GM23248 (cell line): ENCODE measurements around the gene TMOD3.

Experiments
- EZH2 ChIP-seq: fragments of 200-600 bp; sonication (generic); IDR thresholded peaks from 2 replicates; pipeline ENCODE4 v1.6.1; 2018; ENCODE audit warnings: antibody characterized with exemption, mild to moderate bottlenecking; ENCODE audit not compliant: insufficient read depth, poor library complexity, severe bottlenecking
- EZH2phosphoT487 ChIP-seq: fragments of 200-600 bp; sonication (generic); IDR thresholded peaks from 2 replicates; pipeline ENCODE4 v1.6.1; 2018; ENCODE audit warnings: antibody characterized with exemption, moderate library complexity, mild to moderate bottlenecking, low read depth; ENCODE audit not compliant: insufficient read depth

DNA sequence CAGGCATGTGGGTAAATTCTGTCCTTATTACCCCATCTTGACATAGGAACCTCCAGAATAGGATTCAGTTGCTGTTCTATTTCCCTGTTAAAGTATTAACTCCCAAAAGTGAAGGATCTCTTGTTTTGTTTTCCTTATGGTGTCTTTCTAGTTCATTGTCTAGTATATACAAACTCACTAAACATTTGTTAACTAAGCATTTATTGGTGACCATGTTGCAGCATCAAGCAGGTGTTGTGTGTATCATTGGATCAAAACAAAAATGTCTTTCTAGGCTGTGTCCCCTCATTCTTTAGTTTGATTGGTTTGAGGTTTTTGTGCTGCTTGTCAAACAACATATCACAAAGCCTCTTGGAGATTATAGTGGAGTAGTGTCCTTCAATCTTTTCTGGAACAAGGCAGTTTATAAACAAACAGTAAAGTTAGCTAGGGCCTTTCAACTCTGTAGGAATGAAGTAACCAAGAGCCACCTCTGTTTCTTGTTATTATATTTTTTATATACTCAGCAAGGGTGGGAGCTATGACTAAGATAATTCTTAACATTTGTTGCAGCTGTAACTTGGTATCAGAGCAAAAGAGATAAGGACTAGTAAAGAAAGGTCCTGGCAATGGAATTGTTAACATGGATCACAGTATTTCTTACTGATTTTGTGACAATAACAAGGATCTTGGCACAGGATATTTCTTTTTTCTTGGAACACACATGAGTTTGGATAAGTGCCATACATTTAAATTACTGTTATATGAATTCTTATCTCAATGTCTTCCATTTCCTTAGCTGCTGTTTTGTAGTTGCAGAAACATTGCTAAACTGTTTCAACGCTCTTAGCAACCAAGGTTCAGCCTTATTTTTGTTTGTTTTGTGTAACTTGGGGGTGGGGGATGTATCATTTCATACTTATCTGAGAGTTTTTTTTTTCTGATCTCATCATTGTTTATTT, 49.3 kb downstream of the TMOD3 start:
- no peak for TF ChIP-seq EZH2
- TF ChIP-seq EZH2phosphoT487, result no peak
